ENCODE results near the gene RRP8.

- TF ChIP-seq CTCF (IDR thresholded peaks at IDR 0.05; ENCODE audit: insufficient read depth, low read length, poor library complexity, severe bottlenecking) (no peak), EZH2phosphoT487 (conservative IDR thresholded peaks at IDR 0.05; ENCODE audit: low read length) (no peak)
These were observed 34.5 kb upstream of the RRP8 start for GRCh38 chr11:6637871-6638270.

Data from SU-DHL-6 (cell line).